ENCODE data around the gene SLC22A2.

- TF ChIP-seq, protein P1, sequence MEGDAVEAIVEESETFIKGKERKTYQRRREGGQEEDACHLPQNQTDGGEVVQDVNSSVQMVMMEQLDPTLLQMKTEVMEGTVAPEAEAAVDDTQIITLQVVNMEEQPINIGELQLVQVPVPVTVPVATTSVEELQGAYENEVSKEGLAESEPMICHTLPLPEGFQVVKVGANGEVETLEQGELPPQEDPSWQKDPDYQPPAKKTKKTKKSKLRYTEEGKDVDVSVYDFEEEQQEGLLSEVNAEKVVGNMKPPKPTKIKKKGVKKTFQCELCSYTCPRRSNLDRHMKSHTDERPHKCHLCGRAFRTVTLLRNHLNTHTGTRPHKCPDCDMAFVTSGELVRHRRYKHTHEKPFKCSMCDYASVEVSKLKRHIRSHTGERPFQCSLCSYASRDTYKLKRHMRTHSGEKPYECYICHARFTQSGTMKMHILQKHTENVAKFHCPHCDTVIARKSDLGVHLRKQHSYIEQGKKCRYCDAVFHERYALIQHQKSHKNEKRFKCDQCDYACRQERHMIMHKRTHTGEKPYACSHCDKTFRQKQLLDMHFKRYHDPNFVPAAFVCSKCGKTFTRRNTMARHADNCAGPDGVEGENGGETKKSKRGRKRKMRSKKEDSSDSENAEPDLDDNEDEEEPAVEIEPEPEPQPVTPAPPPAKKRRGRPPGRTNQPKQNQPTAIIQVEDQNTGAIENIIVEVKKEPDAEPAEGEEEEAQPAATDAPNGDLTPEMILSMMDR (IDR thresholded peaks at IDR 0.05): no peak
- TF ChIP-seq POLR2A (IDR thresholded peaks at IDR 0.05): no peak
- no peak for TF ChIP-seq EP300 (IDR thresholded peaks at IDR 0.05)
Observed at GRCh38 chr6:160239929-160240690, 18.5 kb downstream of the SLC22A2 start.

Data from tibial nerve (tissue), 4 donors.